LoVo (cell line): ENCODE data around the gene MAML2.

ENCODE experiments used
- DNase-seq: peaks from one replicate; pipeline ENCODE4 v3.0.0-alpha.2; 2016; ENCODE audit warnings: low spot score

MAML2 gene

GRCh38 chr11:95964281-95964680 is 378.7 kb downstream of the MAML2 start:
- DNase-seq: no peak

GRCh38 chr11:95961758-95962157 is 381.2 kb downstream of the MAML2 start:
- DNase-seq: no peak

GRCh38 chr11:95950905-95951304 is 392.1 kb downstream of the MAML2 start:
- no peak for DNase-seq

GRCh38 chr11:95948637-95949036 is 394.4 kb downstream of the MAML2 start:
- no peak for DNase-seq

GRCh38 chr11:95944623-95945022 is 398.4 kb downstream of the MAML2 start:
- DNase-seq: no peak

GRCh38 chr11:95943546-95943945 is 399.4 kb downstream of the MAML2 start:
- DNase-seq: no peak

- no peak for DNase-seq
These were observed 403.9 kb downstream of the MAML2 start for GRCh38 chr11:95939091-95939490.

- peak; percentile 5 for DNase-seq
These were observed 405.6 kb downstream of the MAML2 start for GRCh38 chr11:95937358-95937757.

GRCh38 chr11:95933594-95933993 is 409.4 kb downstream of the MAML2 start:
- no peak for DNase-seq

GRCh38 chr11:95931916-95932315 is 411.1 kb downstream of the MAML2 start:
- no peak for DNase-seq

- DNase-seq: no peak
These were observed 412.0 kb downstream of the MAML2 start for GRCh38 chr11:95930948-95931347.

- no peak for DNase-seq
These were observed 416.3 kb downstream of the MAML2 start for GRCh38 chr11:95926726-95927125.
